Ammon's horn (tissue), 1 donor: ENCODE data around the gene N4BP2L1.
A peak's percentile ranks its signal among the peaks of the same experiment; 100 is the strongest.

ENCODE experiments used
- DNase-seq: peaks from one replicate; pipeline ENCODE4 v3.0.0-alpha.2; 2016; ENCODE audit warnings: low spot score

Gene N4BP2L1

DNA sequence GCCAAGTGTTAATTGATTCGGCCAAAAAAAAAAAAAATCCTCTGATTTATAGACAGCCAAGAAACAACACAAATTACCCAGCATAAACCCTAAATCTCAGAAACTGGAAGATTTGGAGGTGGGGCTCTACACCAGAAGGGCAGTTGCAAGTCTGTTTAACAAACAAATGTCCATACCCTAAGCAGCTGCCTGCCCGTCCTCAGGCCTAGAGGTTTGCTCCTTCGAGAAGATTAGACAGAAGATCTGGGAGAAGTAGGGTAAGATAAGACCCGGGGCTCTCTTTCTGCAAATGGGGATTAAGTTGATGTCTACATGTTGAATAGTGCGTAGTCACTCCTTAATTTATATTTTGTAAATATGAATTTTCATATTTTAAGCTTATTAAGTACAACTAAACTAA, 3.4 kb upstream of the N4BP2L1 start:
- DNase-seq: no peak

DNA sequence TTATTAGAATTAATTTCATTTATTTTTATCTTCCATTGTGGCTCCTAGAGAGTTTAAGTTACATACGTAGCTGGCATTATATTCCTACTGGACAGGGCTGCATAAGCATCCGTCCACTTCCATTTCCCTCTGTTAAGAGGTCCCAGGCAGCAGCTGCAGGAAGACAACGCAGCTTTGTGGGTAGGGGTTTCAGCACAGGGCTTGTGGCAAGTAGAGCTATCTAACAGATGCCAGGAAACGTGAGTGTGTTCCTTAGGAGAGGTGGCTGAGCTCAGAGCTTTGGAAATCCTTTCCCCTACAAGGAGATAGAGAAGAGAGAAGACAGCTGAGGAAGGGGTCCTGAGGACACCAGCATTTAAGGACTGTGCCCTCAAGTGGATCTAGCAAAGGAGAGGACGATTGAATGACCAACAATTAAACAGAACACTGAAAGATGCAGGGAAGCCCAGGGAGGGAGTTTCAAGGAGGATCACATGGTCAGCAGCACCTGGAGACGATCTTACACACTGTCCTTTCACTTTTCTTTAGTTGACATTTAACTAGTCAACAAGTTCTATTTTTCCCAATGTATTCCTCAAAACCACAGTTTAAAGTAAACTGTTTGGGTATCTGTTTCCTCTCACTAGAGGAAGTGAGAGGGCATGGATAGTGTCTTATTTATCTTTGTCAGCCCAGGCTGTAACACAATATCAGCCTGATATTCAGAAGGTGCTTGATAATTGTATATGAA, 2.3 kb upstream of the N4BP2L1 start:
- peak; percentile 22 for DNase-seq

DNA sequence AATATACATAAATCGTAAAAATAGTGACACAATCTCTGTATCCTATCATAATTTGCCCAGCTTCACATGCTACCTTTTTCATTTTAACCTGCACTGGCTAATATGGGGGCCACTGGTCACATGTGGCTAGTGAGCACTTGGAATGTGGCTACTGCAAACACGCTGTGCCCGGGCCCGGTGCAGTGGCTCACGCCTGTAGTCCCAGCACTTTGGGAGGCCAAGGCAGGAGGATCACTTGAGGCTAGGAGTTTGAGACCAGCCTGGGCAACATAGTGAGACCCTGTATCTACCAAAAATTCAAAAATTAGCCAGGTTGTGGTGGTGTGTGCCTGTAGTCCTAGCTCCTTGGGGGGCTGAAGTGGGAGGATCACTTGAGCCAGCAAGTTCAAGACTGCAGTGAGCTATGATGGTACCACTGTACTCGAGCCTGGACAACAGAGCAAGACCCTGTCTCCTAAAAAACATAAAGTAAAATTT, 1.5 kb upstream of the N4BP2L1 start:
- no peak for DNase-seq

DNA sequence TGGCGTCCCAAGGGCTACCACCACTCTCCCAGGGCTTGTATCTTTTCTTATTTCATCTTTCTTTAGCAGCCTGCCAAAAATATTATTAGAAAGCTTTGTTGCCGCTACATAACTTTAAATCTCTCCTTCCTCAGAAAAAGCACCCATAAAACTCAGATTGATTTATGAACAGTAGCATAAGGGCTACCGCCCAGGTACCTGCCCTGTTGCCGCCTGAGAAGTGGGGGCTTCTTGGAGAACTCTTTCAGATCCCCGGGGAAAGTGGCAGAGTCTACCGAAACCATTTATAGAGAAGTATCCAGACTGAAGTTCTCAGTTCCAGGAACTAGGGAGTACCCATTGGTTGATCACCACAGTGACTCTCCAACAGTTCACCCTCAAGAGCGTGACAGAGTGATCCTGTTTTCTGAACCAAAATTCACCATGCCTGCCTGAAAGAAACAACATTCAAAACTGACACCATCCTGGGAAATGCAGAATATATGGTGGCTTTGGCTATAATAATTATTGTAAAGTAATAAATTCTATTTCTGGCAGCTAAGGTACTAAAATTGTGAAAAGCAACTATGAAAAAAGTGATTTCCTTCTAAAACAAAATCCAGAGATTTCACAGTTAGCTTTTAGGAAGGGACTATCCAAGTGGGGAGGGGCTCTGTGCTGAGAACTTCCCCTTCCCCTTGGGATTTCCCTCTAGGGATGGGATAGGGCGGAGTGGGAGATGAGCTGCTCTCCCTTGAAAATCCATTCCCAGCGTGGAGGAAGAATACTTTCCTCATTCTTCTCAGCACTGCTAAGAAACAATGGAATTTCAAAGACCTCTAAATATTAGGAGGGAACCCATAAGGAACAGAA, 877 bp upstream of the N4BP2L1 start:
- peak; percentile 54 for DNase-seq

DNA sequence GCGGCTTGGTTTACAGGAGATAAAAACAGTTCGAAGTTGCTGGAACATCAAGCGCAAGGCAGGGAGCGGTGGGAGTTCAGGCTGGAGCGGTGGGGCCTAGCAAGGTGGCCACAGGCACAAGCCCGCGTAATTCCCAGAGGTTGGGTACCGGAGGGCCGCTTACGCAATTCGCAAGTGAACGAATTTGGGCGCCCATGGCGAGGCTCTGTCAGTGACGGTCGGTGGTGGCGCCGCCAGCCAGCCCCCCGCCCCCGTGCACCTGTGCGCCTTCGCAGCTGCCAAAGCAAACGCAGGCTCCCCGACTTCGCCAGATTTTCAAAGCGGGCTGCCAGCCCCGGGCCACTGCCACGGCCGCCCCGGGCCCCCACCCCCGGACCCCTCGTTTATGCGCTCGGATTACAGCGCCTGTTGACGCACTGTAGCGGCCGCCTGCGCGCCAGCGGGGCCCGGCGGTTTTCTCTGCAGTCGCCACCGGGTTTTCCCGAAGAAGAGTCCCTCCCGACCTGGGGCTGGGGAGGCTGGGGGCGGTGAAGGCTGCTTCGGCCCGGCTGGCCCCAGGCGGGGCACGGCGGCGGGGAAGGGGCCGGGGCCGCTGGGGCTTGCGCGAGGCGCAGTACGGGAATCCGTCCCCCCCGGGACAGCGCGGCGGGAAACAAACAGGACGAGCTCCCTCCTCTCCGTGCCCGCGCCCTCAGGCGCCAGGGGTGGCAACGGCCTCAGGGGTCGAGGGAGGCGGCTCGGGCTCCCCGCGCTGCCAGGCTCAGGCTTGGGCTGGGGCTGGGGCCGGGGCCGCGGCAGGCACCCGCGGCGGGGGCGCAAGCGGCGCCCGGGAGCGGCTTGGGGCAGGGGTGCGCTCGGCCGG, 709 bp downstream of the N4BP2L1 start:
- DNase-seq: peak; percentile 57

DNA sequence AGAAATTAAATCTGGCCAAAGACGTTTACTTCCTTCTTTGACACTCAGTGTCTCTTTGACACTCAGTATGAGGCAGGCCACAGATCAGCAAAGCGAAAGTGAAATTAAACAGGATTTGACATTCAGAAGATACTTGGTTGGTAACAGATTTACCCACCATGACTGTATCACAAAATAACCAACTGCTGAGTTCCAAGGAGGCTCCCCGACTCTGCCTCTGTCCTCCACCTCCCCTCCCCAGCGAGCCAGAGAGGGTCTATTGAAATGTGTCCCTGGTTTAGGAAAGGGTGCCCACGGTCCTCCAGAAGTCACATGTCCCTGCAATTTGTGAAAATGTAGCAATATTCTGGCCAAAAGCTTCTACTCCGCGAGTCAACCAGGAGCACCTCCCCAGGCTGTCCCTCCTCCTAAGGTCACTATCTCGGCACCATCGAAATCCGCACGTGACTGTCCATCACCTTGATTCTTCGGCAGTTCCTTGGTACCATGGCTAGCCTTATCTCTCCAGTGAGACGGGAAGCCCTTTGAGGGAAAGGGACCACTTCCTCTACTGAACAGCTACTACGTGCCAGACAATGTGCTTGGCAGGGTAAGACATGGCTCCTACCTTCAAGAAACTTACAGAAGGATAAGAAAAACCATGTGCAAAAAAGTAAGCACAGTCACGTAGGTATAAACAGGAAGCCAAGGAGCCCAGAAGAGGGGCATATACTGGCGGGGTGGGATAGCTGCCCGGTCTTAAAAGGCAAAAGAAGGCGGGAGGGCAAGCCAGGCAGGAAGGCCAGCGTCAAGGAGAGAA, 1.5 kb downstream of the N4BP2L1 start:
- peak; percentile 54 for DNase-seq

DNA sequence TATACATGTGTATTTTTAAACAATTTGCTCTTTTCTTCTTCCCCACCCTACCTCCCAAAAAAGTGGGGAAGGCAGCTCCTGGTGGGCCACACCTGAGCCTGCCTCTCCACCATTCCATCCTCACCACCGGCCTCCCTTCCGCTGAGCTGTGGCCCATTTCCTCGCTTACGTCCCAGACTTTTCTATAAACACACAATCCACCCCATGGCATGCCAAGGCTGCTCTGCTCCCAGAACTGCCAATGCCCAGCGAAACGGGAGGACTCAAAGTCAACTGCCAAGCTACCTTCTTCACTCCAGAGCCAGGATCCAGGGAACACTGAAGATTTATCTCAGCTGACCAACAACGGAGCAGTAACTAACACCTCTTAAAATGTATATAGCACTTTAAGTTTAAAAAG, 2.8 kb downstream of the N4BP2L1 start:
- no peak for DNase-seq

DNA sequence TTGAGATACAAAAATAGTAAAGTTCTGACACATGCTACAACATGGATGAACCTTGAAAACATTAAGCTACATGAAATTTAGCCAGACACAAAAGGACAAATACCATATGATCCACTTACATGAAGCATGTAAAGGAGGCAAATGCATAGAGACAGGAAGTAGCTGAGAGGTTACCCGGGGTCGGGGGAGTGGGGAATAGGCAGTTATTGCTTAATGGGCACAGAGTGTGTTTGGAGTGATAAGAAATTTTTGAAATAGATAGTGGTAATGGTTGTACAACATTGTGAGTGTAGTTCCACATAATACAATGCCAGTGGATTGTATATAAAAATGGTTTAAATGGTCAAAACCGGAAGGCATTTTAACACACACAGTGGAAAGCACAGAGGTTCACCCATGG, 4.3 kb downstream of the N4BP2L1 start:
- no peak for DNase-seq

DNA sequence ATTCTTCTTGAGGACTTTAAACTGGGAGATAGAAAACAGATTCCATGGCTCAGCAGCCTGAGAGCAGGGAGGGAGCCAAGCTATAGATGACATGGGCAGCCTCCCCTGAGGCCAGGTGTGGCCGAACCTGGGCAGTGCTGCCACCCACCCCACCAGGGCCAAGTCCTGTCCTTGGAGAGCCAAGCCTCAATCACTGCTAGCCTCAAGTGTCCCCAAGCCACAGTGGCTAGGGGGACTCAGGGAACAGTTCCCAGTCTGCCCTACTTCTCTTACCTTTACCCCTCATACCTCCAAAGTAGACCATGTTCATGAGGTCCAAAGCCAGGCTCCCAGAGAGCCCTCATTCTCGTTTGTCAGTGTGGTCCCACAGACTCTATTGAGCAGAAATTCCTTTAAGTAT, 8.1 kb downstream of the N4BP2L1 start:
- DNase-seq: no peak

DNA sequence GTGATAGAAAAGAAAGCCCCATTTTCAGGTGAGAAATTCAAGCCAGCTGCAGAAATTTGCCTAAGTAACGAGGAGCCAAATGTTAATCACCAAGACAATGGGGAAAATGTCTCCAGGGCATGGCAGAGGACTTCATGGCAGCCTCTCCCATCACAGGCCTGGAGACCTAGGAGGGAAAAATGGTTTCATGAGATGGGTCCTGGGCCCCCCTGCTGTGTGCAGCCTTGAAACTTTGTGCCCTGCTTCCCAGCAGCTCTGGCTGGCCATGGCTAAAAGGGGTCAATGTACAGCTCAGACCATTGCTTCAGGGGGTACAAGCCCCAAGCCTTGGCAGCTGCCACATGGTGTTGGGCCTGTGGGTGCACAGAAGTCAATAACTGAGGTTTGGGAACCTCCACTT, 9.9 kb downstream of the N4BP2L1 start:
- DNase-seq: no peak

DNA sequence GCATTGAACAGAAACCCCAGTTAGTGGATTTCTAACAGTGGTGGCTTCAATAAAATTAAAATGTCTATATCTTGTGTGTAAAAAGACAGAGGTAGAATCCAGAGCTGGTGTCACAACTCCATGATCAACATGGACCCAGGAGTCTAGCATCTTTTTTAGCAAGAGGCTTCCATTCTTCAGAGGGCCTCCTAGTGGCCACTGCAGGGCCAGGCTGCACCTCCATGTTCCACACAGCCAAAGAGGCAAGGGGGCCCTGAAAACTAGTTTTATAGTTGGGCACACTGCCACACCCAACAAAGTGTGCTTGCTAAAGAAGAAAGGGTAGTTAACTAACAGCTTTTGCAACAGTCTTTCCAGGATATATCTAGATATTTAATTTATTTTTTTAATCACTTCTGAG, 12.9 kb downstream of the N4BP2L1 start:
- DNase-seq: no peak

DNA sequence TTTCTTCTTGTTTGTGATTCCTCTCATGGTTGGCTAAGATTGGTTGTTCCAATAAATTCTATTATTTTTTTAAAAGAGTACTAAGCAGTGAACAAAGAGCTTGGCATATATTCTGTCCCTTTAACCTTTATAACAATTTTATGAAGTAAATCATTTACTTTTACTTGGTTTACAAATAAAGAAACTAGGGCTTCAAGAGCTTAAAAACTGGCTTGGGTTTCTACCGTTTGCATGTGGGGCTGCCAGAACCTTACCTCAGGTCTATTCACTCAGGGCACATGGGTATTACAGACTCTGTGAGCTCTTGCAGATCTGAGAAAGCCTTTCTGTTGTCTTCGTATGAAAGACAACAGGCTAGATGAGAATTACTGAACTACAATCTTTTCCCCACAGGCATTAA, 13.3 kb downstream of the N4BP2L1 start:
- DNase-seq: no peak

DNA sequence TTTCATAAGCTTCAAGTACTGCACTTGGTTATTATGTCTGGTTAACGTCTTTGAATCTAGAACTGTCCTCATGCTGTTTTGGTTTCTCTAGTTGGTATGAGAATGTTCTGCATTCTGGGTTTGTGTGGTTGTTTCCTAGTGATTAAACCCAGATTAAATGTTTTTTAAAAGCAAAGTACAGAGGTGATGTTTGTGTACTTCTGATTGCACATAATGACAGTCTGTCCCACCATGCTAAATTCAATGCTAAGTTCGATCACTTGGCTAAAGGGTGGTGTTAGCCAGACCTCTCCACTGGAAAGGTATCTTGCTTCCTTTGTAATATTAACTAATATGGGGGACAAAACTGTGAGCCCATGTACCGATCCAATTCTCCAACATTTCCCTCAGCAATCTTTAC, 14.6 kb downstream of the N4BP2L1 start:
- DNase-seq: no peak

DNA sequence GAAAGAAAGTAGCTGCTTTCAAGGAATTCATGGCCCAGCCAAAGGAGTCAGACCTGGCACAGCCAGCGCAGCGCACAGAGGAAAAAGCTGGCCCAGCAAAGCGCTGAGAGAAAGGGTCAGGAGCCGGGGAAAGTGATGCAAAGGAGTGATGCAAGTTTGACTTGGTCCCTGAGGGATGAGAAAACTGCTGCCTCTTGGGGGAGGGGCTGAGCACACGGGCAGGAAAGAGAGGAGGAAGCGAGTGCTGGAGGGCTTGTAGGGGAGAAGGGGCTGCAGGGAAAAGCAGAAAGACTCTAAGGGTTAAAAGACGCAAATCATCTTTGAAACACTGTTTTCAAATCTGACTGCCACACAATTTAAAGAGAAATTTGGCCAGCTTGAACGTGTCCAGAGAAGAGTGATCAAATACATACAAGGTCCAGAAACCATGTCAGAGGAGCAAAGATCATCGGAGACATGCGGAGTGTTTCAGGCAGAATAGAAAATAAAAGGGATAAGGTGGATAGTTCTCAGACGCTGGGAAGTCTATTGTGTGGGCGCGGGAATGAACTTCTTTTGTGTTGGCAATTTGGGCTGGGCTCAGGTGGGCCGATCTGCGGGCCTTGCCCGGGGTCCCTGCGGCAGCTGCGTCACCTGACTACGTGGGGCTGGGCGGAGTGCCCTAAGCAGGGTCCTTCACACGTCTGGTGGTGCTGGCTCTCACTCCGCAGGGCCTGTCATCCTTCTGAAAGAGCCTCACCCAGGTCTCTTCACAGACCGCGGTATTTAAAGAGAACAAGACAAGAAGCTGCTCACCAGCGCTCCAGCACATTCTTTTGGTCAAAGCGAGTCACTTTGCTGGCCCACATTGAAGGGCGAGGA, 18.1 kb downstream of the N4BP2L1 start:
- peak; percentile 26 for DNase-seq

DNA sequence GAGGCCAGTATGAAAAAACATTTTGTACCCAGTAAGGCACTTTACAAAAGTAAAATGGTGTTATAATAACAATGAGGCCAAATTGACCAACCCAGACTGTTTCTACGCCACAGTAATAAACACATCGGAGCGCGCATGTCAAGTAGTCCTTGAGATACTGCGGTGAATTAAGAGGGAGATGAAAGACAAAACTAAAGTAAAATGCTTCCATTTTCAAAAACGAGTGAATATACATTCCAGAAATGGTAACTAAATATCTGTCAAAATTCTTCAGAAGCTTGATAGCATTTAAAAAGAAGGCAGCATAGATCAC, 19.0 kb downstream of the N4BP2L1 start:
- no peak for DNase-seq

DNA sequence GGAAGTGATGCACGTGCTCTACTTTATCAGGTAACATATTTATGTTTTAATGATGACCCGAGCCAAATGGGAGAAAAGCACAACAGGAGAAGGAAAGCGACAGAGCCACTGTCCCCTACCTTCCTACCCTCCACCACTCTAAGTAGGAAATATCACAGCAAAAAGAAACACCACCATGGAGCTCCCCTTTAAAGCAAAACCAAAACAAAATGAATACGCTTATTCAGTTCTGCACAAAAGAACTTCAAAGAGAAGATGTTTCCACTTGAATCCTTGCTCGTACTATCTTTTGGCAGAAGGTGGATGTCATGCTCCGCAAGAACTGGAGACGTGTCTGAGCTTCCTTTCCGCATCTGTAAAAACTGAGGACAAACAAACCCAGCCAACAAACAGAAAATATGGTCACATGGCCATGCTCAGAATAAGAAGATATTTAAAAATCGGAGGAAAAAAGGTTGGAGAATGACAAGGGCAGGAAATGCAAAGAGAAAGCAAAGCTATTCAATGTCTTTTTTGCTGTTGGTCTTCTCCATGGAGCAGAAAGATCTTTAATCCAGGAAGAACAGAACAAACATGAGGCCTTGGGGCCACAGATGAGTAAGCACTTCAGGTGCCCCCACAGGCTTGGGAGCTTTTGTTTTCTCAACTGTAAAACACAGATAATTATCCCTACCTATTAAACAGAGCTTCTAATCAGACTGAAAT, 19.5 kb downstream of the N4BP2L1 start:
- DNase-seq: no peak

DNA sequence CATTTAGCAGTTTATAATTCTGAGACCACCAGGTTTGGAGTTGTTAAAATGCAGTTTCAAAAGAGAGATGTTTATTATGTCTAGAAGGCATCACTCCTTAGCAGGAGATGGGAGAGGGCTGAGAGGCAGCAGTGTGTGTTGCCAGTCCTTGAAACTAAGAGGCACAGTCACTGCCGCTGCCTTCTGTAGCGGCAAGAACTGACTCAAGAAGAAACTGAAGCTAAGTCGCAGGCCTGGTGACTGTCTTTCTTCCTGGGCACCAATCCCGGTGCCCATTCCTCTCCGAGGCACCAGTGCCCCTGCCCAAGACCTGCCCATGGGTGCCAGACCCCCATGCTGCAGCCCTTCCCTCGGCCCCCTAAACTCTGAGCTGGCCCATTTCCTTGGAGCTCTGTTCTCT, 20.1 kb downstream of the N4BP2L1 start:
- DNase-seq: no peak

DNA sequence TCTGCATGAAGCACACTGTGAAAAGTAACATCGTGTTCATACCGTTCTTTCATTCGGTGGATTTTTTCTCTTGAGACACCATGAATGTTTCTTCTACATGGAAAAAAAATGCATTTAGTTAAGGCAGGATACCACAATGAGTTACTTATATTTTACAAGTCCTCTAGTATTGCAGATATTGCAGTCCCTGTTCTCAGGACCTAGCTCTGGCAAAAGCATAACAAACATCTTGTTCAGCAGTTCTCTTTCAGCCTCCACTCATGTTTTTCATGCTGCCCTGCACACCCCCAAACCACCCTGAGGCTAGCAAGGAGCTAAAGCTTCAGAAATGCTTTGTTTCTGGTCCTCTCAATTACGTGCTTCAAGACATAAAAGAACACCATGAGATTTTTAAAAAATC, 24.8 kb downstream of the N4BP2L1 start:
- DNase-seq: peak; percentile 28

DNA sequence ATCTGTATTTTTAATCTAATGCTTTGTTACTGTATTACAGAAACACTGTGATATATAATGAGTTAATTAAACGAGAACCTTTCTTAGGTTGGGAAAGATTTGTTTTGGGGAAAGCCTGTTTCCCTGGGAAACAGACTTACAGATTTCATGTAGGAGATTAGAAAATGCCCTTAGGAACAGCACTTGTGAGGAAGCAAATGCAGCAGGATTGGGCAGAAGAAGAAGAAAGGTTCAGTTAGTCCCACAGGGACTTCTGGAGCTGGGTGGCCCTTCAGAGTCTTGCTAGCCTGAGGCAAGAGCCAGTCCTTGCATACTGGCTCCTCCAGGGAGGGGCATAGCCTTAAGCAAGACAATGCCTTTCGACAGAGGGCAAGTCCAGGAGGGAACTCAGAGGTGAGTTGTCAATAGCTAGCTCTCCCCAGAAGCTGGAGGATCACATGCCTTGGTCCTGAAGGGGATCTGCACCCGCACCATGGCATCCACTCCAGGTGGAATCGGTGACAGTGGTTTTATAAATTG, 36.8 kb downstream of the N4BP2L1 start:
- no peak for DNase-seq

DNA sequence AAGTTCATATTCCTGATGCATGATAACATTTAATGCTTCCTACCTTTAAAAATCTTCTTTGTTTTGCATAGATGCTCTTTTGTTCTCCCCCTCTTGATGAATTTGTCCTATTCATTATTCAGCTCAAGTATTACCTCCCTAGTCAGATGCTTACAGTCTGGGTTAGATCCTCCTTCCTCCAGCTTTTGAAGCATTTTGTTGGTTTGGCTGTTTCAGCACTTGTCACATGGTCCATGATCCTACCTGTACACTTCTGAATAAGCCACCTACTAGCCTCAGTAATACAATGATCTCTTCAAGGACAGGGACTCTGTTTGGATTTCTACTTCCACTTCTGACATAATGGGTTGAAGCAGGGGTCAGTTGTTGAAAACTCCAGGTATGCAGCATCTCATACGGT, 37.4 kb downstream of the N4BP2L1 start:
- DNase-seq: no peak
